Stimulated activated CD4-positive, alpha-beta T cell treated with anti-CD3 and anti-CD28 coated beads, Interleukin-1b, Interleukin-23, amount 100 ng/mL, for 1 hour (primary cell): ENCODE measurements around the gene FILIP1.

Source experiments
- DNase-seq, 2 donors: peaks; one replicate each; pipeline ENCODE4 v3.0.0-alpha.2; 2020; ENCODE audit warnings: low read depth in 2 of 2

Gene FILIP1

GRCh38 chr6:75344021-75344420 lies 149.6 kb downstream of the FILIP1 start:
- DNase-seq, result no peak

GRCh38 chr6:75337835-75338580 lies 155.6 kb downstream of the FILIP1 start:
- no peak for DNase-seq

GRCh38 chr6:75334266-75335040 lies 159.1 kb downstream of the FILIP1 start:
- DNase-seq, result no peak

GRCh38 chr6:75333676-75334200 lies 159.9 kb downstream of the FILIP1 start:
- no peak for DNase-seq

- DNase-seq, result no peak
Measured at GRCh38 chr6:75331151-75331550, 162.4 kb downstream of the FILIP1 start.

- no peak for DNase-seq
Measured at GRCh38 chr6:75329703-75330102, 163.9 kb downstream of the FILIP1 start.

GRCh38 chr6:75327807-75328206 lies 165.8 kb downstream of the FILIP1 start:
- no peak for DNase-seq

- no peak for DNase-seq
Measured at GRCh38 chr6:75326557-75327258, 166.9 kb downstream of the FILIP1 start.

- no peak for DNase-seq
Measured at GRCh38 chr6:75318900-75319299, 174.7 kb downstream of the FILIP1 start.

- DNase-seq, result no peak
Measured at GRCh38 chr6:75317503-75318206, 175.9 kb downstream of the FILIP1 start.

- no peak for DNase-seq
Measured at GRCh38 chr6:75315978-75316377, 177.6 kb downstream of the FILIP1 start.

- no peak for DNase-seq
Measured at GRCh38 chr6:75308250-75308988, 185.2 kb downstream of the FILIP1 start.

- no peak for DNase-seq
Measured at GRCh38 chr6:75307364-75308004, 186.1 kb downstream of the FILIP1 start.

GRCh38 chr6:75306064-75306463 lies 187.5 kb downstream of the FILIP1 start:
- no peak for DNase-seq

- no peak for DNase-seq
Measured at GRCh38 chr6:75305573-75305972, 188.0 kb downstream of the FILIP1 start.

GRCh38 chr6:75302280-75302679 lies 191.3 kb downstream of the FILIP1 start:
- DNase-seq, result no peak

GRCh38 chr6:75301537-75301936 lies 192.1 kb downstream of the FILIP1 start:
- DNase-seq, result no peak

GRCh38 chr6:75301088-75301487 lies 192.5 kb downstream of the FILIP1 start:
- DNase-seq, result no peak

- no peak for DNase-seq
Measured at GRCh38 chr6:75300531-75300855, 193.1 kb downstream of the FILIP1 start.

- DNase-seq, result no peak
Measured at GRCh38 chr6:75299801-75300530, 193.6 kb downstream of the FILIP1 start.
